Neural progenitor cell (in vitro differentiated cells): ENCODE results near the gene ACER3. TPM values are rescaled to one million over a fixed set of nuclear protein-coding genes. Genes with fewer than 3 reads are reported as not detected.

Source experiments
- DNase-seq: peaks from one replicate; pipeline ENCODE4 v3.0.0-alpha.2; 2016; ENCODE audit warnings: low spot score
- H2AFZ ChIP-seq: fragments of 200-600 bp; sonication (generic); replicated peaks from 2 replicates; pipeline ENCODE4 v1.6.1; 2016; ENCODE audit warnings: antibody characterized with exemption
- H3F3A ChIP-seq: fragments of 200-600 bp; sonication (generic); 2 replicates; pipeline ENCODE4 v1.6.1; 2016; ENCODE audit warnings: antibody characterized with exemption, low read depth
- H3K27ac ChIP-seq: fragments of 200-600 bp; sonication (generic); 2 replicates; pipeline ENCODE4 v1.5.1; 2016; ENCODE audit warnings: mild to moderate bottlenecking
- H3K27me3 ChIP-seq: fragments of 200-600 bp; sonication (generic); 2 replicates; pipeline ENCODE4 v1.6.1; 2016; ENCODE audit warnings: mild to moderate bottlenecking, moderate library complexity
- H3K36me3 ChIP-seq: fragments of 200-600 bp; sonication (generic); 2 replicates; pipeline ENCODE4 v1.5.1; 2016
- H3K4me1 ChIP-seq: fragments of 200-600 bp; sonication (generic); 2 replicates; pipeline ENCODE4 v1.6.1; 2016; ENCODE audit warnings: mixed run types
- H3K4me2 ChIP-seq: fragments of 200-600 bp; sonication (generic); 2 replicates; pipeline ENCODE4 v1.6.1; 2016
- H3K4me3 ChIP-seq: fragments of 200-600 bp; sonication (generic); 2 replicates; pipeline ENCODE4 v1.5.1; 2016
- H3K79me2 ChIP-seq: fragments of 200-600 bp; sonication (generic); 2 replicates; pipeline ENCODE4 v1.6.1; 2016; ENCODE audit warnings: low read depth
- H3K9ac ChIP-seq: fragments of 200-600 bp; sonication (generic); 2 replicates; pipeline ENCODE4 v1.6.1; 2016
- H3K9me3 ChIP-seq: fragments of 200-600 bp; sonication (generic); 2 replicates; pipeline ENCODE4 v1.5.1; 2016; ENCODE audit warnings: low read depth
- H4K20me1 ChIP-seq: fragments of 200-600 bp; sonication (generic); 2 replicates; pipeline ENCODE4 v1.6.1; 2016; ENCODE audit warnings: low read depth
- H3K27ac Mint-ChIP-seq: 3 replicates; pipeline ENCODE4 v1.8.0; 2021; ENCODE audit warnings: mixed read lengths
- H3K27me3 Mint-ChIP-seq: 2 replicates; pipeline ENCODE4 v1.8.0; 2022; ENCODE audit warnings: low read depth, mild to moderate bottlenecking, inconsistent platforms, moderate library complexity, mixed read lengths; ENCODE audit not compliant: insufficient read depth
- H3K36me3 Mint-ChIP-seq: 3 replicates; pipeline ENCODE4 v1.8.0; 2021; ENCODE audit warnings: mixed read lengths
- H3K4me1 Mint-ChIP-seq: 3 replicates; pipeline ENCODE4 v1.8.0; 2021; ENCODE audit warnings: mixed read lengths
- H3K4me3 Mint-ChIP-seq: 3 replicates; pipeline ENCODE4 v1.8.0; 2021; ENCODE audit warnings: mild to moderate bottlenecking, moderate library complexity, mixed read lengths
- H3K9me3 Mint-ChIP-seq: 3 replicates; pipeline ENCODE4 v1.8.0; 2020; ENCODE audit warnings: mixed read lengths
- EZH2 ChIP-seq: fragments of 200-600 bp; sonication (generic); IDR thresholded peaks from 2 replicates; pipeline ENCODE4 v1.6.1; 2017; ENCODE audit warnings: antibody characterized with exemption, mild to moderate bottlenecking, moderate library complexity
- EZH2phosphoT487 ChIP-seq: fragments of 200-600 bp; sonication (generic); IDR thresholded peaks from 2 replicates; pipeline ENCODE4 v1.6.1; 2017; ENCODE audit warnings: antibody characterized with exemption
- total RNA-seq: library from RNA; depleted of rRNA; stranded (reverse); fragments of >200 nt; gene quantifications from 2 replicates; pipeline ENCODE4 v1.2.3, GENCODE V29; 2015; ENCODE audit warnings: low replicate concordance
- TF ChIP-seq, protein P1 (sequence below): fragments of 200-600 bp; sonication (generic); IDR thresholded peaks from 2 replicates; pipeline ENCODE4 v1.5.1; 2017; ENCODE audit warnings: antibody characterized with exemption, mild to moderate bottlenecking

Gene ACER3
- total RNA-seq, 1 donor from 2014 or later = 18.9 TPM

DNA sequence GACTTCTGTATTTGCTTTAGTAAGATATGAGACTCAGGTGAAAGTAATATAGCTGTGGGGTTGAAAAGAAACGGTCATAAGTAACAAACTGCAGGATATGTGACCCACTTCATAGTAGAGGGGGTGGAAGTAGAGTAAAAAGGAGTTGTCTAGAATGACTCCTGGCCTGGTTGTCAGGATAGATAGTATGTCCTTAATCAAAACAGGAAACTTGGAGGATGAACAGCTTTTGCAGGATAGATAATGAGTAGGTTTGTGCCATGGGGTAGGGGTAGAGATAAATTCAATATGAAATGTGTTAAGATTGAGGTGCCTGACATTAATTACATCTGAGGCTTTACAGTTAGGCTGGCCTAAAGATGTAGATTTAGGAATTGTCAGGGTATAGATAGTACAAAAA, 126.5 kb downstream of the ACER3 start:
- Histone ChIP-seq H3F3A (no peaks in the 10 kb centered on the region), H3K27me3 (no peaks in the 10 kb centered on the region), H3K4me3 (no peak overlapping the region), H4K20me1 (no peaks in the 10 kb centered on the region), H3K27ac (no peak overlapping the region), H3K79me2 (no peaks in the 10 kb centered on the region), H2AFZ (no peak overlapping the region), H3K4me1 (no peaks in the 10 kb centered on the region), H3K9ac (no peak overlapping the region), H3K36me3 (no peaks in the 10 kb centered on the region), H3K9me3 (no peaks in the 10 kb centered on the region), H3K4me2 (no peak overlapping the region)
- Mint-ChIP-seq H3K27ac (no peak overlapping the region), H3K36me3 (no peaks in the 10 kb centered on the region), H3K27me3 (no peaks in the 10 kb centered on the region), H3K4me3 (no peak overlapping the region), H3K4me1 (no peaks in the 10 kb centered on the region), H3K9me3 (no peaks in the 10 kb centered on the region)
- no peak for DNase-seq
- TF ChIP-seq EZH2 (no peak), EZH2phosphoT487 (no peak)
- TF ChIP-seq, protein P1, sequence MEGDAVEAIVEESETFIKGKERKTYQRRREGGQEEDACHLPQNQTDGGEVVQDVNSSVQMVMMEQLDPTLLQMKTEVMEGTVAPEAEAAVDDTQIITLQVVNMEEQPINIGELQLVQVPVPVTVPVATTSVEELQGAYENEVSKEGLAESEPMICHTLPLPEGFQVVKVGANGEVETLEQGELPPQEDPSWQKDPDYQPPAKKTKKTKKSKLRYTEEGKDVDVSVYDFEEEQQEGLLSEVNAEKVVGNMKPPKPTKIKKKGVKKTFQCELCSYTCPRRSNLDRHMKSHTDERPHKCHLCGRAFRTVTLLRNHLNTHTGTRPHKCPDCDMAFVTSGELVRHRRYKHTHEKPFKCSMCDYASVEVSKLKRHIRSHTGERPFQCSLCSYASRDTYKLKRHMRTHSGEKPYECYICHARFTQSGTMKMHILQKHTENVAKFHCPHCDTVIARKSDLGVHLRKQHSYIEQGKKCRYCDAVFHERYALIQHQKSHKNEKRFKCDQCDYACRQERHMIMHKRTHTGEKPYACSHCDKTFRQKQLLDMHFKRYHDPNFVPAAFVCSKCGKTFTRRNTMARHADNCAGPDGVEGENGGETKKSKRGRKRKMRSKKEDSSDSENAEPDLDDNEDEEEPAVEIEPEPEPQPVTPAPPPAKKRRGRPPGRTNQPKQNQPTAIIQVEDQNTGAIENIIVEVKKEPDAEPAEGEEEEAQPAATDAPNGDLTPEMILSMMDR = no peak

DNA sequence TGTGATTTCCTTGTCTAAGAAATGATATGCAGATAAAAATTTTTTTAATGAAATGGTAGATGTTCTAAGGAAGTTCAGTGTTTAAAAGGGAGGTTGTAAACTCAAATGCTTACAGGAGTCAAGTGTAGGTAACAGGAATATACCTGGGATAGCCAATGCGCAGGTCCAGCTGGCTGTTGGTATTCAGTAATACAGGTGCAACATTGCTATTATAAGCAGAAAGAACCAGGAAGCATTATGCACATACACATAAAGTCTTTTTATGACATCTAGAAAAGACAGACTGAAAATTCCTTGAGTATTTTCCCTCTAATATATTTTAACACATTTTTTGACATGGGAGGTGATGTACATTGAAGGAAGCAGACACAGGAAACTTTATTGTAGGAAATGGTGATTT, 129.9 kb downstream of the ACER3 start:
- Histone ChIP-seq H3K79me2 (no peaks in the 10 kb centered on the region), H4K20me1 (no peaks in the 10 kb centered on the region), H3F3A (no peaks in the 10 kb centered on the region), H3K4me2 (no peak overlapping the region), H3K4me1 (no peaks in the 10 kb centered on the region), H3K9me3 (no peaks in the 10 kb centered on the region), H3K4me3 (no peak overlapping the region), H3K36me3 (no peaks in the 10 kb centered on the region), H3K27ac (no peak overlapping the region), H3K9ac (no peak overlapping the region), H2AFZ (no peak overlapping the region), H3K27me3 (no peaks in the 10 kb centered on the region)
- no peak for TF ChIP-seq EZH2phosphoT487
- TF ChIP-seq, protein P1 = no peak
- TF ChIP-seq EZH2 = no peak
- H3K9me3 Mint-ChIP-seq = no peaks in the 10 kb centered on the region
- no peak overlapping the region for H3K4me3 Mint-ChIP-seq
- no peaks in the 10 kb centered on the region for H3K4me1 Mint-ChIP-seq
- no peaks in the 10 kb centered on the region for H3K36me3 Mint-ChIP-seq
- H3K27me3 Mint-ChIP-seq = no peaks in the 10 kb centered on the region
- H3K27ac Mint-ChIP-seq = no peak overlapping the region
- DNase-seq = no peak

DNA sequence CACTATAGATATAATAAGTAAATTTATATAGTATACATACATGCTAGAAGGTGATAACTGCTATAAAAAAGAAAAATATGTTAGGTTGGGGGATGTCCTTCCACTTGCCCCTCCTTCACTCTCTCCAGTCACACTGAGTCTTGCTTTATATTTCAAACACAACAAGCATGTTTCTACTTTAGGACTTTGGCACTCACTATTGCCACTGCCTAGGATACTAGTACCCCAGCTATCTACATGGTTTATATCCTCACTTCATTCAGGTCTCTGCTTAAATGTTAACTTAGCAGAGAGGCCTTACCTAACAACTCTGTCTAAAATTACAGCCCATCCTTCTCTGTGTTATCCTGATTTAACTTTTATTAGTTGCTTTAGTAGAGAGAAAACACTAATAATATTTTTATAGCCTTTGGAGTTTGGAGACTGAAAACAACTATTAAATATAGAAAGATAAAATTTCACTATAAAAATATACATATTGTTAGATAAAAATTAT, 134.4 kb downstream of the ACER3 start:
- H3K79me2 ChIP-seq = no peaks in the 10 kb centered on the region
- no peaks in the 10 kb centered on the region for H3K27me3 Mint-ChIP-seq
- TF ChIP-seq EZH2 (no peak), EZH2phosphoT487 (no peak)
- TF ChIP-seq, protein P1 = no peak
- H3K4me3 Mint-ChIP-seq = no peak overlapping the region
- H3K27ac Mint-ChIP-seq = no peak overlapping the region
- no peaks in the 10 kb centered on the region for H3K27me3 ChIP-seq
- H3K9me3 Mint-ChIP-seq = no peaks in the 10 kb centered on the region
- DNase-seq = no peak
- H3K27ac ChIP-seq = no peak overlapping the region
- H3K36me3 Mint-ChIP-seq = peaks cover 6% of the 10 kb centered on the region
- H4K20me1 ChIP-seq = no peaks in the 10 kb centered on the region
- peaks cover 4% of the 10 kb centered on the region for H3K9me3 ChIP-seq
- H3K4me1 ChIP-seq = no peaks in the 10 kb centered on the region
- no peak overlapping the region for H3K4me2 ChIP-seq
- H3K36me3 ChIP-seq = no peaks in the 10 kb centered on the region
- H2AFZ ChIP-seq = no peak overlapping the region
- no peak overlapping the region for H3K4me3 ChIP-seq
- no peaks in the 10 kb centered on the region for H3K4me1 Mint-ChIP-seq
- H3K9ac ChIP-seq = no peak overlapping the region
- H3F3A ChIP-seq = no peaks in the 10 kb centered on the region
